GM18519 (cell line): ENCODE measurements around the gene GET4.
"Not testable (repeated sequence)": the region's sequence is repeated elsewhere in the genome, so short reads cannot be mapped to it uniquely, and the experiment has no call there.

Experiments
- ATAC-seq: cut with Tn5 transposase; IDR thresholded peaks from one replicate; pipeline ENCODE4 v1.9.1; 2021; ENCODE audit warnings: mild to moderate bottlenecking, moderate library complexity; ENCODE audit not compliant: unreplicated experiment, low FRiP score

Gene GET4

DNA sequence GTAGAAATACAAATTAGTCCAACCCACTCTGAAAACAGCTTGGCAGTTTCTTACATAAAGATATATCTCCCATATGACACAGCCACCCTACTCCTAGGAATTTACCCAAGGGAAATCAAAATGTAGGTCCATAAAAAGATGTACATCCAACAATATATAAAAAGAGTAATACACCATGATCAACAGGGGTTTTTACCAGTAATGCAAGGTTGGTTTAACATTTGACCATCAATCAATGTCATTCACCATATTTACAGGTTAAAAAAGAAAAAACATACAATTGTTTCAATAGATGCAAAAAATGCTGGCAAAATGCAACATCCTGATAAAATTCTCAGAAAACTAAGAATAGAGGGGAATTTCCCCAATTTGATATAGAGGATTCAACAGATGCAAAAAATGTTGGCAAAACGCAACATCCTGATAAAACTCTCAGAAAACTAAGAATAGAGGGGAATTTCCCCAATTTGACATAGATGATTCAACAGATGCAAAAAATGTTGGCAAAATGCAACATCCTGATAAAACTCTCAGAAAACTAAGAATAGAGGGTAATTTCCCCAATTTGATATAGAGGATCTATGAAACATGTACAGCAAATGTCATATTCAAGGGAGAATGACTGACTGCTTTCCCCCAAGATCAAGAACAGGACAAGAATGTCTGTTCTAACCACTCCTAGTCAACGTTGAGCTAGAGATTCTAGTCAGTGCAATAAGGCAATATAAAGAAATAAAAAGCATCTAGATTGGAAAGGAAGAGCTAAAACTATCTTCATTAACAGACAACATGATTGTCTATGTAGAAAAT lies 64.5 kb downstream of the GET4 start:
- ATAC-seq = no peak

- ATAC-seq = not testable (repeated sequence)
Measured at GRCh38 chr7:943793-944192, 67.4 kb downstream of the GET4 start.

DNA sequence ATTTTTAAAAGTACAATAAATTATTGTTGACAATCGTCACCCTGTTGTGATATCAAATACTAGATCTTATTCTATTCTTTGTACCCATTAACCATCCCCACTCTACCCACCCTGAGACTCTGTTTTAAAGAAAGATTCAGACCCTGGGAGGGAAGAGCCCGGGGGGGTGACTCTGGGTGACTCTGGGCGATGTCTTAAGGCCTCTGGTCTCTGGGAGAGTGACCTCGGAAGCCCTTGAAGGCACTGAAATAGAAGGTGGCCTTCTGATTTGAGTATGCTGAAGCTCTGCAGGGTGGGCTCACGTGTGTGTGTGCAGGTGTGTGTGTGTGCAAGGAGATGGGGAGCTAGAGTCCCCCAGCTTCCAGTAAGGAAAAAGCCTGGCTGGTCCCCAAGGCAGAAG lies 68.4 kb downstream of the GET4 start:
- no peak for ATAC-seq

DNA sequence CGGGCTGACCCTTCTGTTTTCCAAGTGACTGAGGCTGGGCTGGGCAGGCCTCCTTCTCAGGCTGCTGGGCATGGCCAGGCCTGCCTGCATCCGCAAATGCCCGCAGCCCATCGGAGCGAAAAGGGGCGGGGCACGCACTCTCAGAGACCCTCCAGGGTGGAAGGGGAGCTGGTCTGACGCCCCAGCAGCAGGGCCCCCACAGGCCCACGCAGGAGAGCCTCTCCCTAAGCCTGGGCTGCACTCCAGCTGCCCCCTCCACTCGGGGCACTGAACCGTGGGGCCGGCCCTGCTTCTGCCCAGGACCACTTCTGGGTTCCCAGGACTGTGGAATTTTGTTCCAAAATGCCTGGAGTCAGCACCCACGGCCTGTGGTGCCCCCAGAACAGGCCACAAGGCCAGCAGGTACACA lies 68.8 kb downstream of the GET4 start:
- no peak for ATAC-seq

GRCh38 chr7:945556-946255 lies 69.4 kb downstream of the GET4 start:
- no peak for ATAC-seq
